ENCODE results near the gene PLEKHB1.

DNA sequence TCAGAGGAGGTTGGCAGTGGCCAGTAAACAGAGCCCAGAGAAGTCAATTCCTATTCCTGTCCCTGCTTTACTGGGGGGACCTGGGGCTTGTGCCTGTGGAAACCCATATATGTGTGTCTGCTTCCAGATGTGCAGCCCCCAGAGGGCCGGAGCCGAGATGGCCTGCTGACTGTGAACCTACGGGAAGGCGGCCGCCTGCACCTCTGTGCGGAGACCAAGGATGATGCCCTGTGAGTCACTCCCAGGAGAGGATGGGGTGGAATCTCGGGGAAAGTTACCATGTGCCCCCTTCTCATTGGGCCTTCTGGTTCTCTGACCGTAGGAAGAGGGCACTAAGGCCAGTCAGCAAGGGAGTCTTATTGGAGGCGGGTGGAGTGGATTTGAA, 5.3 kb downstream of the PLEKHB1 start:
- TF ChIP-seq POLR2A (IDR thresholded peaks at IDR 0.05): no peak
- TF ChIP-seq, protein P1, sequence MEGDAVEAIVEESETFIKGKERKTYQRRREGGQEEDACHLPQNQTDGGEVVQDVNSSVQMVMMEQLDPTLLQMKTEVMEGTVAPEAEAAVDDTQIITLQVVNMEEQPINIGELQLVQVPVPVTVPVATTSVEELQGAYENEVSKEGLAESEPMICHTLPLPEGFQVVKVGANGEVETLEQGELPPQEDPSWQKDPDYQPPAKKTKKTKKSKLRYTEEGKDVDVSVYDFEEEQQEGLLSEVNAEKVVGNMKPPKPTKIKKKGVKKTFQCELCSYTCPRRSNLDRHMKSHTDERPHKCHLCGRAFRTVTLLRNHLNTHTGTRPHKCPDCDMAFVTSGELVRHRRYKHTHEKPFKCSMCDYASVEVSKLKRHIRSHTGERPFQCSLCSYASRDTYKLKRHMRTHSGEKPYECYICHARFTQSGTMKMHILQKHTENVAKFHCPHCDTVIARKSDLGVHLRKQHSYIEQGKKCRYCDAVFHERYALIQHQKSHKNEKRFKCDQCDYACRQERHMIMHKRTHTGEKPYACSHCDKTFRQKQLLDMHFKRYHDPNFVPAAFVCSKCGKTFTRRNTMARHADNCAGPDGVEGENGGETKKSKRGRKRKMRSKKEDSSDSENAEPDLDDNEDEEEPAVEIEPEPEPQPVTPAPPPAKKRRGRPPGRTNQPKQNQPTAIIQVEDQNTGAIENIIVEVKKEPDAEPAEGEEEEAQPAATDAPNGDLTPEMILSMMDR (IDR thresholded peaks at IDR 0.05): no peak

Measured in testis (tissue), 2 donors.